ENCODE measurements around the gene CSN2. TPM values are rescaled to one million over a fixed set of nuclear protein-coding genes. Genes with fewer than 3 reads are reported as not detected.

CSN2 gene
- total and polyA plus RNA-seq, 2 of the 8 experiments (the other 6 are each of a cell fraction or from before 2014, with no cell fraction given): not detected

GRCh38 chr4:69991016-69991415 lies 25.5 kb upstream of the CSN2 start (continued):
- TF ChIP-seq SAP30 (IDR thresholded peaks at IDR 0.05; ENCODE audit: insufficient read depth, insufficient replicate concordance, low read length) (no peak), YY1 (IDR thresholded peaks at IDR 0.05; ENCODE audit: low read depth, low read length) (no peak)
